HepG2 (cell line): ENCODE data around the gene MFSD6. TPM values are rescaled to one million over a fixed set of nuclear protein-coding genes. Genes with fewer than 3 reads are reported as not detected.

Experiments used
- FOXM1 ChIP-seq: sonication (generic); formaldehyde crosslinking; IDR thresholded peaks from 2 replicates; pipeline ENCODE4 v1.5.0; 2020; ENCODE audit warnings: missing genetic modification reagents
- FOXO4 ChIP-seq: sonication (generic); formaldehyde crosslinking; conservative IDR thresholded peaks from 2 replicates; pipeline ENCODE4 v1.8.1; 2023; ENCODE audit warnings: missing genetic modification reagents
- FUBP1 ChIP-seq: sonication (generic); formaldehyde crosslinking; IDR thresholded peaks from 2 replicates; pipeline ENCODE4 v1.5.1; 2020; ENCODE audit warnings: missing genetic modification reagents, mild to moderate bottlenecking, borderline replicate concordance
- NRL ChIP-seq: sonication (generic); formaldehyde crosslinking; IDR thresholded peaks from 2 replicates; pipeline ENCODE4 v1.5.0; 2020; ENCODE audit warnings: missing genetic modification reagents, mild to moderate bottlenecking, moderate library complexity, borderline replicate concordance
- SP5 ChIP-seq: IDR thresholded peaks from 2 replicates; pipeline ENCODE4 v1.6.1; 2016; ENCODE audit warnings: low read depth, borderline replicate concordance
- THAP9 ChIP-seq: sonication (generic); formaldehyde crosslinking; IDR thresholded peaks from 2 replicates; pipeline ENCODE4; 2020; ENCODE audit warnings: missing genetic modification reagents, mild to moderate bottlenecking, borderline replicate concordance
- ZNF17 ChIP-seq: sonication (generic); formaldehyde crosslinking; IDR thresholded peaks from 2 replicates; pipeline ENCODE4 v1.5.0; 2020; ENCODE audit warnings: mild to moderate bottlenecking, missing genetic modification reagents
- ZNF263 ChIP-seq: sonication (generic); formaldehyde crosslinking; IDR thresholded peaks from 2 replicates; pipeline ENCODE4 v1.4.0; 2020; ENCODE audit warnings: missing genetic modification reagents
- ZNF563 ChIP-seq: sonication (generic); formaldehyde crosslinking; IDR thresholded peaks from 2 replicates; pipeline ENCODE4 v1.8.0; 2022; ENCODE audit warnings: mild to moderate bottlenecking, moderate library complexity, missing genetic modification reagents
- ZNF629 ChIP-seq: sonication (generic); formaldehyde crosslinking; conservative IDR thresholded peaks from 2 replicates; pipeline ENCODE4 v1.5.0; 2020; ENCODE audit warnings: missing genetic modification reagents
- ZNF670 ChIP-seq: sonication (generic); formaldehyde crosslinking; IDR thresholded peaks from 2 replicates; pipeline ENCODE4 v1.8.0; 2022; ENCODE audit warnings: mild to moderate bottlenecking, missing genetic modification reagents, borderline replicate concordance
- ZNF747 ChIP-seq: sonication (generic); formaldehyde crosslinking; IDR thresholded peaks from 2 replicates; pipeline ENCODE4 v1.8.1; 2023; ENCODE audit warnings: missing genetic modification reagents, mild to moderate bottlenecking, borderline replicate concordance
- ZNF792 ChIP-seq: IDR thresholded peaks from 2 replicates; pipeline ENCODE4 v1.6.1; 2016
- polyA plus RNA-seq, 8 experiments: library from polyadenylated mRNA; depleted of rRNA in 3 of 8; stranded (reverse) in 7 of 8; unstranded in 1 of 8; fragments of >200 nt; fragmentation: Illumina TruSeq in 4 of 8; extraction: Trizol in 4 of 8; gene quantifications; 2 replicates each; pipeline versions ENCODE4 v1.2.1 to v1.2.3, GENCODE V29; 2011 to 2016; ENCODE audit warnings: low read depth in 4 of 8, missing spikeins in 1 of 8, mixed read lengths in 1 of 8; ENCODE audit not compliant: insufficient read depth in 1 of 8
- total RNA-seq, 5 experiments: library from RNA; depleted of rRNA; stranded (reverse); fragments of >200 nt; fragmentation: Illumina TruSeq; extraction: Trizol; gene quantifications; 2 replicates each; pipeline ENCODE4 v1.2.3, GENCODE V29; 2016; ENCODE audit warnings: low read depth in 1 of 5
- TF ChIP-seq, protein P1 (sequence below): sonication (generic); formaldehyde crosslinking; IDR thresholded peaks from 2 replicates; pipeline ENCODE4 v1.4.0; 2020; ENCODE audit warnings: low read depth, mild to moderate bottlenecking, missing genetic modification reagents
- TF ChIP-seq, protein P2 (sequence below): sonication (generic); formaldehyde crosslinking; conservative IDR thresholded peaks from 2 replicates; pipeline ENCODE4 v1.4.0; 2020; ENCODE audit warnings: missing genetic modification reagents

Gene MFSD6
- total and polyA plus RNA-seq, 2 of the 13 experiments (the other 11 are each of a cell fraction or from before 2014, with no cell fraction given) = 0.92 to 1.4 TPM

- TF ChIP-seq ZNF17 (CRISPR knock-in tag) = no peak
- TF ChIP-seq ZNF629 (CRISPR knock-in tag) = no peak
- TF ChIP-seq, protein P1, sequence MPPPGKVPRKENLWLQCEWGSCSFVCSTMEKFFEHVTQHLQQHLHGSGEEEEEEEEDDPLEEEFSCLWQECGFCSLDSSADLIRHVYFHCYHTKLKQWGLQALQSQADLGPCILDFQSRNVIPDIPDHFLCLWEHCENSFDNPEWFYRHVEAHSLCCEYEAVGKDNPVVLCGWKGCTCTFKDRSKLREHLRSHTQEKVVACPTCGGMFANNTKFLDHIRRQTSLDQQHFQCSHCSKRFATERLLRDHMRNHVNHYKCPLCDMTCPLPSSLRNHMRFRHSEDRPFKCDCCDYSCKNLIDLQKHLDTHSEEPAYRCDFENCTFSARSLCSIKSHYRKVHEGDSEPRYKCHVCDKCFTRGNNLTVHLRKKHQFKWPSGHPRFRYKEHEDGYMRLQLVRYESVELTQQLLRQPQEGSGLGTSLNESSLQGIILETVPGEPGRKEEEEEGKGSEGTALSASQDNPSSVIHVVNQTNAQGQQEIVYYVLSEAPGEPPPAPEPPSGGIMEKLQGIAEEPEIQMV (CRISPR knock-in tag) = no peak; the same call in 1 of the 2 replicates
- TF ChIP-seq ZNF792 = no peak
- no peak for TF ChIP-seq SP5 (CRISPR knock-in tag)
- no peak for TF ChIP-seq FOXO4 (CRISPR knock-in tag)
- no peak for TF ChIP-seq NRL (CRISPR knock-in tag)
- TF ChIP-seq, protein P2, sequence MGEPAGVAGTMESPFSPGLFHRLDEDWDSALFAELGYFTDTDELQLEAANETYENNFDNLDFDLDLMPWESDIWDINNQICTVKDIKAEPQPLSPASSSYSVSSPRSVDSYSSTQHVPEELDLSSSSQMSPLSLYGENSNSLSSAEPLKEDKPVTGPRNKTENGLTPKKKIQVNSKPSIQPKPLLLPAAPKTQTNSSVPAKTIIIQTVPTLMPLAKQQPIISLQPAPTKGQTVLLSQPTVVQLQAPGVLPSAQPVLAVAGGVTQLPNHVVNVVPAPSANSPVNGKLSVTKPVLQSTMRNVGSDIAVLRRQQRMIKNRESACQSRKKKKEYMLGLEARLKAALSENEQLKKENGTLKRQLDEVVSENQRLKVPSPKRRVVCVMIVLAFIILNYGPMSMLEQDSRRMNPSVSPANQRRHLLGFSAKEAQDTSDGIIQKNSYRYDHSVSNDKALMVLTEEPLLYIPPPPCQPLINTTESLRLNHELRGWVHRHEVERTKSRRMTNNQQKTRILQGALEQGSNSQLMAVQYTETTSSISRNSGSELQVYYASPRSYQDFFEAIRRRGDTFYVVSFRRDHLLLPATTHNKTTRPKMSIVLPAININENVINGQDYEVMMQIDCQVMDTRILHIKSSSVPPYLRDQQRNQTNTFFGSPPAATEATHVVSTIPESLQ (CRISPR knock-in tag) = no peak
- no peak for TF ChIP-seq ZNF263
- no peak for TF ChIP-seq FUBP1 (CRISPR knock-in tag)
- TF ChIP-seq ZNF670 (CRISPR knock-in tag) = no peak
- TF ChIP-seq ZNF747 = no peak
- TF ChIP-seq FOXM1 (CRISPR knock-in tag) = no peak
- 0 out of 2 replicates have a peak, but pooled peaks have one; percentile 18 for TF ChIP-seq THAP9 (CRISPR knock-in tag)
- TF ChIP-seq ZNF563 (CRISPR knock-in tag) = no peak
These were observed 125.8 kb downstream of the MFSD6 start (continued) for GRCh38 chr2:190533968-190534309.
